Neural progenitor cell (in vitro differentiated cells): ENCODE measurements around the gene ATP11A. TPM values are rescaled to one million over a fixed set of nuclear protein-coding genes. Genes with fewer than 3 reads are reported as not detected.

Experiments
- DNase-seq: peaks from one replicate; pipeline ENCODE4 v3.0.0-alpha.2; 2016; ENCODE audit warnings: low spot score
- H2AFZ ChIP-seq: fragments of 200-600 bp; sonication (generic); replicated peaks from 2 replicates; pipeline ENCODE4 v1.6.1; 2016; ENCODE audit warnings: antibody characterized with exemption
- H3F3A ChIP-seq: fragments of 200-600 bp; sonication (generic); 2 replicates; pipeline ENCODE4 v1.6.1; 2016; ENCODE audit warnings: antibody characterized with exemption, low read depth
- H3K27ac ChIP-seq: fragments of 200-600 bp; sonication (generic); 2 replicates; pipeline ENCODE4 v1.5.1; 2016; ENCODE audit warnings: mild to moderate bottlenecking
- H3K27me3 ChIP-seq: fragments of 200-600 bp; sonication (generic); 2 replicates; pipeline ENCODE4 v1.6.1; 2016; ENCODE audit warnings: mild to moderate bottlenecking, moderate library complexity
- H3K36me3 ChIP-seq: fragments of 200-600 bp; sonication (generic); 2 replicates; pipeline ENCODE4 v1.5.1; 2016
- H3K4me1 ChIP-seq: fragments of 200-600 bp; sonication (generic); 2 replicates; pipeline ENCODE4 v1.6.1; 2016; ENCODE audit warnings: mixed run types
- H3K4me2 ChIP-seq: fragments of 200-600 bp; sonication (generic); 2 replicates; pipeline ENCODE4 v1.6.1; 2016
- H3K4me3 ChIP-seq: fragments of 200-600 bp; sonication (generic); 2 replicates; pipeline ENCODE4 v1.5.1; 2016
- H3K79me2 ChIP-seq: fragments of 200-600 bp; sonication (generic); 2 replicates; pipeline ENCODE4 v1.6.1; 2016; ENCODE audit warnings: low read depth
- H3K9ac ChIP-seq: fragments of 200-600 bp; sonication (generic); 2 replicates; pipeline ENCODE4 v1.6.1; 2016
- H3K9me3 ChIP-seq: fragments of 200-600 bp; sonication (generic); 2 replicates; pipeline ENCODE4 v1.5.1; 2016; ENCODE audit warnings: low read depth
- H4K20me1 ChIP-seq: fragments of 200-600 bp; sonication (generic); 2 replicates; pipeline ENCODE4 v1.6.1; 2016; ENCODE audit warnings: low read depth
- H3K27ac Mint-ChIP-seq: 3 replicates; pipeline ENCODE4 v1.8.0; 2021; ENCODE audit warnings: mixed read lengths
- H3K27me3 Mint-ChIP-seq: 2 replicates; pipeline ENCODE4 v1.8.0; 2022; ENCODE audit warnings: low read depth, mild to moderate bottlenecking, inconsistent platforms, moderate library complexity, mixed read lengths; ENCODE audit not compliant: insufficient read depth
- H3K36me3 Mint-ChIP-seq: 3 replicates; pipeline ENCODE4 v1.8.0; 2021; ENCODE audit warnings: mixed read lengths
- H3K4me1 Mint-ChIP-seq: 3 replicates; pipeline ENCODE4 v1.8.0; 2021; ENCODE audit warnings: mixed read lengths
- H3K4me3 Mint-ChIP-seq: 3 replicates; pipeline ENCODE4 v1.8.0; 2021; ENCODE audit warnings: mild to moderate bottlenecking, moderate library complexity, mixed read lengths
- H3K9me3 Mint-ChIP-seq: 3 replicates; pipeline ENCODE4 v1.8.0; 2020; ENCODE audit warnings: mixed read lengths
- EZH2 ChIP-seq: fragments of 200-600 bp; sonication (generic); IDR thresholded peaks from 2 replicates; pipeline ENCODE4 v1.6.1; 2017; ENCODE audit warnings: antibody characterized with exemption, mild to moderate bottlenecking, moderate library complexity
- EZH2phosphoT487 ChIP-seq: fragments of 200-600 bp; sonication (generic); IDR thresholded peaks from 2 replicates; pipeline ENCODE4 v1.6.1; 2017; ENCODE audit warnings: antibody characterized with exemption
- total RNA-seq: library from RNA; depleted of rRNA; stranded (reverse); fragments of >200 nt; gene quantifications from 2 replicates; pipeline ENCODE4 v1.2.3, GENCODE V29; 2015; ENCODE audit warnings: low replicate concordance
- TF ChIP-seq, protein P1 (sequence below): fragments of 200-600 bp; sonication (generic); IDR thresholded peaks from 2 replicates; pipeline ENCODE4 v1.5.1; 2017; ENCODE audit warnings: antibody characterized with exemption, mild to moderate bottlenecking

ATP11A gene
- total RNA-seq, 1 donor from 2014 or later: 12.6 TPM

DNA sequence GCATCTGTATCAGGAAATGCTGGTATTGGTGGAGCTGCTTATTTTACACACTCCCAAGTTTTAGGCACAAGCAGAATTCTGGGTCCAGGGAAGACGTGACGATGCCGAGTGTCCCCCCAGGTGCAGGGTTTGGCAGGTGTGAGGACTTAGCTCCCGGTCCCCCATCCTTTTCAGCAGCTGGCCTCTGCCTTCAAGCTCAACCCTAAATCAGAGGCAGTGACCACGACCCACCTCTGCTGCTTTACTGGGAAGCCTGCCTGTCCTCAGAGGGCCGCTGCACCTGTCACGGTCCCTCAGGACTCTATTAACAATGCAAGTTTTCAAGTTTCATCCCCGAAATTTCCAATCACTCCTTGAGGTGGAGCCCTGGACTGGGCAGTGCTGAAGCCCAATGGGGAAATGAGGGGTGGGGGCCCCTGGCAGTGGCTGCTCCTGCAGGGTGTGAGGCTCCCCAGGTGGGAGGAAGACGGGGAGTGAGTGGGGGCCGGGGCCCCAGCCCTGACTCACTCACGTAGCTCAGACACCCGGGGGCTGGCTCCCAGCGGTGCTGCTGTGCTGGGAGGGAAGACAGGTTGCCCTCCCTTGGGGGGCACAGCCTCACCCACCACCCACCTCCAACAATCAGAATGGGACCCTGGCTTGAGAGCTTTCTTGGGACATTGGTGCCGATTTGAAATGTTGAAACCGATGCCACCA lies 186.6 kb downstream of the ATP11A start:
- peaks cover 17% of the 10 kb centered on the region for H3K4me1 Mint-ChIP-seq

DNA sequence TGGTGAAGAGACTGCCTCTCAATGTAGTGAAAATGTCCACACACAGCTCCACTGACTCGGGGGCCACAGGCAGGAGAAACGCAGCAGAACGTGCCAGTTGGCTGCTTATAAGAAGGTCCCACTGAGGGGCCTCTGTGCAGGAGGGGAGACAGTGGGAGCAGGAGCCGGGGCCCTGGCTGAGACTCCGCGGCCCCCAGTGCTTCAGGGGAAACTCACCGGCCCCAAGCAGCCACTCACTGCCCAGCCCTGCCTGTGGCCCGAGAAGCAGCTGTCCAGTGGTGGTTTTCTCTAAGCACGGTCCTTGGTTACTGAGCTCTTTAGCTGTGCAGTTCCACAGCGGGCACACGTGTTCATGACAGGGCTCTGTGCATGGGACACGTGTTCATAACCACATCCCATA lies 187.2 kb downstream of the ATP11A start:
- H3K27ac Mint-ChIP-seq: no peak overlapping the region
- H3K36me3 ChIP-seq: no peaks in the 10 kb centered on the region

More for the DNA sequence above, 186.6 kb downstream of the ATP11A start:
- Histone ChIP-seq H3K4me2 (no peak overlapping the region), H3K4me3 (no peak overlapping the region), H3K27me3 (no peaks in the 10 kb centered on the region), H3K36me3 (no peaks in the 10 kb centered on the region), H3K79me2 (no peaks in the 10 kb centered on the region), H3F3A (peaks cover 8% of the 10 kb centered on the region), H3K27ac (no peak overlapping the region), H3K9me3 (no peaks in the 10 kb centered on the region), H3K9ac (no peak overlapping the region), H3K4me1 (no peaks in the 10 kb centered on the region), H4K20me1 (no peaks in the 10 kb centered on the region), H2AFZ (no peak overlapping the region)
- no peak overlapping the region for H3K4me3 Mint-ChIP-seq
- H3K27ac Mint-ChIP-seq: no peak overlapping the region
- peaks cover 15% of the 10 kb centered on the region for H3K36me3 Mint-ChIP-seq
- no peaks in the 10 kb centered on the region for H3K27me3 Mint-ChIP-seq
- TF ChIP-seq, protein P1, sequence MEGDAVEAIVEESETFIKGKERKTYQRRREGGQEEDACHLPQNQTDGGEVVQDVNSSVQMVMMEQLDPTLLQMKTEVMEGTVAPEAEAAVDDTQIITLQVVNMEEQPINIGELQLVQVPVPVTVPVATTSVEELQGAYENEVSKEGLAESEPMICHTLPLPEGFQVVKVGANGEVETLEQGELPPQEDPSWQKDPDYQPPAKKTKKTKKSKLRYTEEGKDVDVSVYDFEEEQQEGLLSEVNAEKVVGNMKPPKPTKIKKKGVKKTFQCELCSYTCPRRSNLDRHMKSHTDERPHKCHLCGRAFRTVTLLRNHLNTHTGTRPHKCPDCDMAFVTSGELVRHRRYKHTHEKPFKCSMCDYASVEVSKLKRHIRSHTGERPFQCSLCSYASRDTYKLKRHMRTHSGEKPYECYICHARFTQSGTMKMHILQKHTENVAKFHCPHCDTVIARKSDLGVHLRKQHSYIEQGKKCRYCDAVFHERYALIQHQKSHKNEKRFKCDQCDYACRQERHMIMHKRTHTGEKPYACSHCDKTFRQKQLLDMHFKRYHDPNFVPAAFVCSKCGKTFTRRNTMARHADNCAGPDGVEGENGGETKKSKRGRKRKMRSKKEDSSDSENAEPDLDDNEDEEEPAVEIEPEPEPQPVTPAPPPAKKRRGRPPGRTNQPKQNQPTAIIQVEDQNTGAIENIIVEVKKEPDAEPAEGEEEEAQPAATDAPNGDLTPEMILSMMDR: no peak
- TF ChIP-seq EZH2: no peak
- TF ChIP-seq EZH2phosphoT487: no peak
- DNase-seq: no peak
- no peaks in the 10 kb centered on the region for H3K9me3 Mint-ChIP-seq

DNA sequence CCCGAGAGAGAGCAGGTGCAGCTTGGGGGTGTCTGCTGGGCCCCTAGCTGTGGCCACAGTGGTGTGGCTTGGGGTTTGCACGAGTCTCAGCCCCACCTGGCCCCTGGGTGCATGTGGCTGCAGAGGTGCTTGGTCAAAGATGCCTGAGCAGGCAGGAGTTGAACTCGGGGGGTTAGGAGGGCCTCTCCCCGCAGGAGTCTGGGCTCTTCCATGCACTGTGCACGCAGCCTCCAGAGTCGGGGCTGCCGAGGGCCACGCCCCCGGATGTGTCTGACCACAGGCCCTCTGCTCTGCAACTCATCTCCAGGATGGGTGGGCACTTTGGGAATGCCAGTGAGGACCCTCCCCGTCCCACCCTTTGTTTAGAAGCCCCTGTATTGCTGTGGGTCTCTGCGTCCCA lies 187.7 kb downstream of the ATP11A start:
- no peaks in the 10 kb centered on the region for H3K4me1 ChIP-seq

More for the DNA sequence above, 187.2 kb downstream of the ATP11A start:
- no peaks in the 10 kb centered on the region for H3K4me1 ChIP-seq
- DNase-seq: no peak
- no peak overlapping the region for H2AFZ ChIP-seq
- H3K9ac ChIP-seq: no peak overlapping the region
- Mint-ChIP-seq H3K36me3 (peaks cover 15% of the 10 kb centered on the region), H3K4me3 (no peak overlapping the region), H3K27me3 (no peaks in the 10 kb centered on the region), H3K9me3 (no peaks in the 10 kb centered on the region), H3K4me1 (peaks cover 17% of the 10 kb centered on the region)
- no peak overlapping the region for H3K4me3 ChIP-seq
- no peaks in the 10 kb centered on the region for H3K27me3 ChIP-seq
- peaks cover 8% of the 10 kb centered on the region for H3F3A ChIP-seq
- no peaks in the 10 kb centered on the region for H4K20me1 ChIP-seq
- H3K4me2 ChIP-seq: no peak overlapping the region
- no peaks in the 10 kb centered on the region for H3K9me3 ChIP-seq
- no peak overlapping the region for H3K27ac ChIP-seq
- TF ChIP-seq EZH2phosphoT487 (no peak), EZH2 (no peak)
- TF ChIP-seq, protein P1: no peak
- H3K79me2 ChIP-seq: no peaks in the 10 kb centered on the region

More for the DNA sequence above, 187.7 kb downstream of the ATP11A start:
- H4K20me1 ChIP-seq: no peaks in the 10 kb centered on the region
- Mint-ChIP-seq H3K4me3 (no peak overlapping the region), H3K27me3 (no peaks in the 10 kb centered on the region), H3K27ac (no peak overlapping the region), H3K4me1 (peaks cover 17% of the 10 kb centered on the region), H3K36me3 (peaks cover 15% of the 10 kb centered on the region), H3K9me3 (no peaks in the 10 kb centered on the region)
- H3K9ac ChIP-seq: no peak overlapping the region
- H3K27me3 ChIP-seq: no peaks in the 10 kb centered on the region
- TF ChIP-seq EZH2 (no peak), EZH2phosphoT487 (no peak)
- TF ChIP-seq, protein P1: no peak
- no peaks in the 10 kb centered on the region for H3K36me3 ChIP-seq
- H3K9me3 ChIP-seq: no peaks in the 10 kb centered on the region
- H3K4me3 ChIP-seq: no peak overlapping the region
- no peaks in the 10 kb centered on the region for H3K79me2 ChIP-seq
- H3K4me2 ChIP-seq: no peak overlapping the region
- H2AFZ ChIP-seq: no peak overlapping the region
- DNase-seq: no peak
- H3F3A ChIP-seq: peaks cover 8% of the 10 kb centered on the region
- H3K27ac ChIP-seq: no peak overlapping the region
